ENCODE results near the gene CDH4. TPM values are rescaled to one million over a fixed set of nuclear protein-coding genes. Genes with fewer than 3 reads are reported as not detected.

Gene CDH4
- total and polyA plus RNA-seq, 2 of the 8 experiments (the other 6 are each of a cell fraction or from before 2014, with no cell fraction given) = 4.3 to 7.9 TPM

- no peak for TF ChIP-seq CTCF (IDR thresholded peaks at IDR 0.05; ENCODE audit: control extremely low read depth in 1 of 3, insufficient read depth in 1 of 3, low read depth in 1 of 3, low read length in 3 of 3)
These were observed 139.9 kb downstream of the CDH4 start (continued) for GRCh38 chr20:61391812-61392520.

All from H1 (cell line).